Ectodermal cell (in vitro differentiated cells): ENCODE measurements around the gene IL23R.

ENCODE experiments used
- H3K27ac ChIP-seq: 2 replicates; pipeline ENCODE4 v1.7.0; 2013; ENCODE audit warnings: mild to moderate bottlenecking, low read depth, low read length; ENCODE audit not compliant: insufficient read depth, poor library complexity, severe bottlenecking
- H3K27me3 ChIP-seq: 2 replicates; pipeline ENCODE4 v1.7.0; 2013; ENCODE audit warnings: mild to moderate bottlenecking, low read length; ENCODE audit not compliant: insufficient read depth, control insufficient read depth, poor library complexity, severe bottlenecking
- H3K36me3 ChIP-seq: one replicate; pipeline ENCODE4 v1.7.0; 2013; ENCODE audit warnings: low read length; ENCODE audit not compliant: control insufficient read depth, insufficient read depth
- H3K4me1 ChIP-seq: one replicate; pipeline ENCODE4 v1.7.0; 2013; ENCODE audit warnings: low read length; ENCODE audit not compliant: control insufficient read depth, insufficient read depth
- H3K4me3 ChIP-seq: 2 replicates; pipeline ENCODE4 v1.7.0; 2013; ENCODE audit warnings: low read depth, low read length, control low read depth; ENCODE audit not compliant: insufficient read depth
- H3K9me3 ChIP-seq: 2 replicates; pipeline ENCODE4 v1.7.0; 2013; ENCODE audit warnings: mild to moderate bottlenecking, low read length, moderate library complexity; ENCODE audit not compliant: control insufficient read depth
- WGBS, 2 experiments: methylation state at CpG; one replicate each; pipeline ENCODE4 v1.1.7; 2013; ENCODE audit warnings: missing lambda C conversion rate in 2 of 2; 5-methylcytosine and 5-hydroxymethylcytosine counted together

The IL23R gene

GRCh38 chr1:67257173-67257535 is 90.9 kb downstream of the IL23R start:
- peaks cover 6% of the 10 kb centered on the region for H3K4me1 ChIP-seq
- H3K27ac ChIP-seq: no peak overlapping the region
- 72% methylated on average over 3 of the region's 5 CpGs for whole genome bisulfite sequencing, 2 experiments
- H3K9me3 ChIP-seq: no peaks in the 10 kb centered on the region
- H3K36me3 ChIP-seq: no peaks in the 10 kb centered on the region
- no peak overlapping the region for H3K4me3 ChIP-seq
- H3K27me3 ChIP-seq: no peaks in the 10 kb centered on the region

DNA sequence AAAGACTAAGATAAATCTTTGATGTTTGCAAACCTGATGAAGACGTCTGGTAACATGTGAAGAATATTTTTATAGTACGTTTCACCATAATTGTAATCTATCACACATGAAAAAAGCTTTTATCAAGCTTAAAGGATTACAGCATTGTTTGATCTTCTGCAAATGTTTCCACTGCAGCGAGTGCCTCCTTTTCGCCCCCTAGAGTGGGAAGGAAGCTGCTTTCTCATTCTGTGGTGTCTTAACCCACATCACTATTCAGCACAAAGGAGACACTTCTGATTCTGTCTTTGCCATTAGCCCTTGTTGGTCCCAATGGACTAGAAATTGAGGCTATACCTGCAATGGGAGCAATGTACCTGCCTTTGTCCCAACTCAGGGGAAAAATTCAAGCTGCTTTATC is 95.4 kb downstream of the IL23R start:
- no peaks in the 10 kb centered on the region for H3K9me3 ChIP-seq
- no peak overlapping the region for H3K27ac ChIP-seq
- H3K4me1 ChIP-seq: no peaks in the 10 kb centered on the region
- H3K4me3 ChIP-seq: no peak overlapping the region
- 13 to 28% methylated on average over 2 to 3 of the region's 4 CpGs for WGBS, 2 experiments
- no peaks in the 10 kb centered on the region for H3K36me3 ChIP-seq
- no peaks in the 10 kb centered on the region for H3K27me3 ChIP-seq

GRCh38 chr1:67262735-67263134 is 96.5 kb downstream of the IL23R start:
- WGBS, 2 experiments: 86 to 100% methylated on average over 1 to 4 of the region's 5 CpGs
- Histone ChIP-seq H3K4me1 (no peaks in the 10 kb centered on the region), H3K4me3 (no peak overlapping the region), H3K9me3 (no peaks in the 10 kb centered on the region), H3K36me3 (no peaks in the 10 kb centered on the region), H3K27me3 (no peaks in the 10 kb centered on the region), H3K27ac (no peak overlapping the region)

- H3K36me3 ChIP-seq: no peaks in the 10 kb centered on the region
- no peaks in the 10 kb centered on the region for H3K27me3 ChIP-seq
- no peaks in the 10 kb centered on the region for H3K4me1 ChIP-seq
- H3K27ac ChIP-seq: no peak overlapping the region
- H3K4me3 ChIP-seq: no peak overlapping the region
- H3K9me3 ChIP-seq: no peaks in the 10 kb centered on the region
These were observed 97.9 kb downstream of the IL23R start for GRCh38 chr1:67264152-67264551.

DNA sequence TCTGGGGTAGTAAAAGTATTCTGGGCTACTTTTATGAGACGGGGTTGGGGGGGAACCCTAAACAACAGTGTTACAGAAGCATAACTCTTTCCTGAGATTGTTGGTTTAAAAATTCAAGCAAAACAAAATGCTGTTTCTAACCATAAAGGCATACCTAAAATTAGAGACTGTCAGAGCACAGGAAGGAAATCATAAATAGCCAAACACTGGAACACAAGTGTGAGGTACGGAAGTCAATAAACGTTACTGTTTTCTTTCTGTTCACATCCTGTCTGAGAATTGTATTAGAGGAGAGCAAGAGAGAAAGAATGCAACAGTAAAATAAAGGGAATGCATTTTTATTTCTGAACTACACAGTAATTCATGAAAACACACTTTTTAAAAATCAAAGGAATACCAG is 98.6 kb downstream of the IL23R start:
- Histone ChIP-seq H3K4me1 (no peaks in the 10 kb centered on the region), H3K27ac (no peak overlapping the region), H3K27me3 (no peaks in the 10 kb centered on the region), H3K4me3 (no peak overlapping the region), H3K36me3 (no peaks in the 10 kb centered on the region), H3K9me3 (no peaks in the 10 kb centered on the region)
- WGBS, 2 experiments: 95 to 97% methylated on average over 2 to 3 of the region's 3 CpGs

DNA sequence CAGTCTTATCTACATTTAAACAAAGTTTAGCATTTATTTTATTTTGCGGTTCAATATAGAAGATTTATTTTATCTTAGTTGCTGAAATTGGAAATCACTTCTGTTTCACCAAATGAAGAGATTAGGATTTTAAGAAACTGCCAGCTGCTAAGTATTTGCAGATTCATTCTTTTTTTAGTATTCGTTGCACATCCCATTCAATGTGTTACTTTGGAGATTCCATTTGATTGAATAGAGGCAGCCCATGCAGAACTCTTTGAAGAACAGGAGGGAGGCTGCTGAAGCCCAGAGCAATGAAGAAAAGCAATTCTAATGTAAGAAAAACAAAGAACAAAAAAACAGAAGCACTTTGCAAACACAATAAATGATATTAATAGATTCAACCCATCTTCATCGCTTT is 102.8 kb downstream of the IL23R start:
- 78 to 100% methylated on average over 2 to 3 of the region's 3 CpGs for WGBS, 2 experiments
- Histone ChIP-seq H3K4me1 (no peaks in the 10 kb centered on the region), H3K27me3 (no peaks in the 10 kb centered on the region), H3K4me3 (no peak overlapping the region), H3K27ac (no peak overlapping the region), H3K9me3 (no peaks in the 10 kb centered on the region), H3K36me3 (no peaks in the 10 kb centered on the region)

DNA sequence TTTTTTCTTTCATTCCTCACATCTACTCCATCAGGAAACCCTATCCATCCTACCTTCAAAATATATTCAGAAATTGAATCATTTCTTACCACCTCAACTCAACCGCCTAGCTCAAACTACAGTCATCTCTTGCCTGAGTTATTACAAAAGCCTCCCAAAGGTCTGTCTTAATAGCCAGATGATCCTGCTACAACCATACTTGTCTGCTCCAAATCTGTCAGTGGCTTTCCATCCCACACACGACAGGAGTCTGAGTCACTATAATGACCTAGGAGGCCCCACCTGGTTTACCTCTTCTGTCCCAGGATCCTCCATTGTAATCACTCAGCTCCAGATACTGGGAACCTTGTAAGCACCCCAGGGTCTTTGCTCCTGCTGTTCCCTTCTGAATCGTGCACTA is 104.3 kb downstream of the IL23R start:
- no peak overlapping the region for H3K27ac ChIP-seq
- H3K27me3 ChIP-seq: no peaks in the 10 kb centered on the region
- WGBS, 2 experiments: 84 to 86% methylated on average over 3 of the region's 3 CpGs
- no peak overlapping the region for H3K4me3 ChIP-seq
- H3K4me1 ChIP-seq: no peaks in the 10 kb centered on the region
- no peaks in the 10 kb centered on the region for H3K36me3 ChIP-seq
- H3K9me3 ChIP-seq: no peaks in the 10 kb centered on the region

- Histone ChIP-seq H3K27ac (no peak overlapping the region), H3K9me3 (no peaks in the 10 kb centered on the region), H3K4me3 (no peak overlapping the region), H3K36me3 (no peaks in the 10 kb centered on the region), H3K4me1 (no peaks in the 10 kb centered on the region), H3K27me3 (no peaks in the 10 kb centered on the region)
- 93 to 94% methylated on average over 4 of the region's 4 CpGs for WGBS, 2 experiments
These were observed 107.3 kb downstream of the IL23R start for GRCh38 chr1:67273591-67273990.

- Histone ChIP-seq H3K9me3 (no peaks in the 10 kb centered on the region), H3K4me1 (no peaks in the 10 kb centered on the region), H3K27me3 (no peaks in the 10 kb centered on the region), H3K4me3 (no peak overlapping the region), H3K36me3 (no peaks in the 10 kb centered on the region), H3K27ac (no peak overlapping the region)
- 94 to 95% methylated on average over 5 of the region's 5 CpGs for WGBS, 2 experiments
These were observed 108.5 kb downstream of the IL23R start for GRCh38 chr1:67274623-67275325.

GRCh38 chr1:67280696-67281095 is 114.4 kb downstream of the IL23R start:
- no peaks in the 10 kb centered on the region for H3K27me3 ChIP-seq
- no peak overlapping the region for H3K4me3 ChIP-seq
- H3K4me1 ChIP-seq: no peaks in the 10 kb centered on the region
- 94 to 95% methylated on average over 4 to 5 of the region's 5 CpGs for WGBS, 2 experiments
- H3K27ac ChIP-seq: no peak overlapping the region
- no peaks in the 10 kb centered on the region for H3K36me3 ChIP-seq
- H3K9me3 ChIP-seq: no peaks in the 10 kb centered on the region

GRCh38 chr1:67281244-67281643 is 115.0 kb downstream of the IL23R start:
- Histone ChIP-seq H3K4me3 (no peak overlapping the region), H3K4me1 (no peaks in the 10 kb centered on the region), H3K27me3 (no peaks in the 10 kb centered on the region), H3K27ac (no peak overlapping the region), H3K36me3 (no peaks in the 10 kb centered on the region), H3K9me3 (no peaks in the 10 kb centered on the region)
- 70 to 100% methylated on average over 1 to 2 of the region's 3 CpGs for WGBS, 2 experiments
